COLO668 (cell line): ENCODE results near the gene ROGDI.
A peak's percentile ranks its signal among the peaks of the same experiment; 100 is the strongest.

Source experiments
- DNase-seq: peaks from one replicate; lab custom pipeline; 2025; ENCODE audit not compliant: unreplicated experiment; lab: John Stamatoyannopoulos, UW

The ROGDI gene, protein sequence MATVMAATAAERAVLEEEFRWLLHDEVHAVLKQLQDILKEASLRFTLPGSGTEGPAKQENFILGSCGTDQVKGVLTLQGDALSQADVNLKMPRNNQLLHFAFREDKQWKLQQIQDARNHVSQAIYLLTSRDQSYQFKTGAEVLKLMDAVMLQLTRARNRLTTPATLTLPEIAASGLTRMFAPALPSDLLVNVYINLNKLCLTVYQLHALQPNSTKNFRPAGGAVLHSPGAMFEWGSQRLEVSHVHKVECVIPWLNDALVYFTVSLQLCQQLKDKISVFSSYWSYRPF

DNA sequence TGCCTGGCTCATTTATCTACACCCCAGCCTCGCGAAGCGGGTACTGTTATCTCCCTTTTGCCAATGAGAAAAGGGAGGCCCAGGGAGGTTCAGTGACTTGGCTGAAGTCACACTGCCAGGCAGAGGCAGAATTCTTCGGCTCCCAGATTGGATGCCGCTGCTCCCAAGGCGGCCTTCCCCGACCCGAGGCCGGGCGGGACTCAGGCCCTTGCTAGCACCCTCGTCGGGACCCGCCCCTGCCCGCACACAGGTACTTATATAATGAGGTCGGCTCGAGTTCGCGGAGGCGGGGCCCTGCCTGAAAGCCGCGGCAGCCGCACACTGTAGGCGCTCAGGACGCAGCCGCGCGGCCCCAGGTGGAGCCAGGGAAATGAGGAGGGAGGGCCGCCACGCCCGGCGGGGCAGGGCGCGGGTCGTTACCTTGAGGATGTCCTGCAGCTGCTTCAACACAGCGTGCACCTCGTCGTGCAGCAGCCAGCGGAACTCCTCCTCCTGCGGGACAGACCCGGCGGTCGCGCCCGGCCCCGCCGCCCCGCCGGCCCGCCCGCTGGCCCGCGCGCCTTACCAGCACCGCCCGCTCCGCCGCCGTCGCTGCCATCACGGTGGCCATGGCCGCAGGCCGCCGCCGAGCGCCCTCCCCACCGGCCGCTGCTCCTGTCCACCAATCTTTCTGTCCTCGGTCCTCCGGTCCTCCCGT is at the start of gene ROGDI:
Gene ROGDI, minus strand, starts transcription at position 672 of the 697 bp plus-strand sequence. Its CDS starts 62 bp downstream, at position 610.
- peak; percentile 95 for DNase-seq

DNA sequence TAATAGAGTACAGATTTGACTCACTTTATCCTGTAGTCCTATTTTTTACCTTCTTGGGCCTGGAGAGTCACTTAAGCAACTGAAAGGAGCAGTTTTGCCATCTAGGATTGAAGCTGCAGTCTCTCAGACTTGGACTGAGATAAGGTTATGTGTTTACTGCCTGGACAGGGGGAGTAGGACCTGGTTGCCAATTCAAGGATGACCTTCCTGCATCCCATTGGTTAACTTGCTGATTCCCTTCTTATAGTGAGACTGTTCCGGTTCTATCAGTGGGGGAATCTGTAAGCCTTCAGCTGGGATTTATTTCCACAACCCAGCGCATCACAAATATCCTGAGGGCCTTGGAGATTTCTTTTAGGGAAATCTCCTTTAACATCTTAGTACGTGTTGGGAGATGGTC is 47.8 kb upstream of the ROGDI start:
- no peak for DNase-seq

DNA sequence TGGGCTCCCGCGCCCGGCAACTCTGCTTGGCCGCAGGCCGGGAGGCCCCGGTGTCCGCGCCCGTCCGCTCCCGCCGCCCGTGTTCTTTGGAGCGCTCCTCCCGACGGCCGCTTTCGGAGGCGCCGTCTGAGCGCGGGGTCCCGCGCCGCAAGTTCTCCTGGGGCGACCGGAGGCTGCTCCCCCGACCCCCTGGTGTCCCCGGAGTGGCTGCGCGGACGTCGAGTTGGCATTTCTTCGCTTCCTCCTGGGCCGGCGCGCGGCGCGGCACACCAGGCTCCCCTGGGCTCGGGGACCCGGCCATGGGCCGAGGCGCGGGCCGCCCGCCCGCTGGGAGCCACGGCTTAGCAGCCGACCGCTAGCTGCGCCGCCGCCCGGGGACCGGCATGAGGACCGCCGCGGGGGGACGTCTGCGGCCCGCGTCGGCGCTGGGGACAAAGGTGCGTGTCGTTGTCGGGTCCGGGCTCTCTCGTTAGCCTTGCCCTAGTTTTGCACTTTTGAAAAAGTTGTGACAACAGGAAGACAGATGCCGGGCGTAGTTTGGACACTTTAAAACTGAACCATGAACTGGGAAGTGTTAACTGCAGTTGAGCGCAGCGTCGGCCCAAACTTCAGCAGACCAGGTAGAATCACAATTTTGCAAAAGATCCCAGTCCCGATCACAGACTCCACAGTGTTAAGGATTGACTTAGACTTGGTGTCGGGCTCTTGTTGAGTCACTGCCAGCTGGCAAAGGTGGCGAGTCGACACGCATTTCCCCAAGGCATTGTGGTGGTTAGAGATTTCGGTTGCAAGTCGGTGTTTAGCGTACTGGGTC is 45.5 kb upstream of the ROGDI start:
- peak; percentile 59 for DNase-seq

DNA sequence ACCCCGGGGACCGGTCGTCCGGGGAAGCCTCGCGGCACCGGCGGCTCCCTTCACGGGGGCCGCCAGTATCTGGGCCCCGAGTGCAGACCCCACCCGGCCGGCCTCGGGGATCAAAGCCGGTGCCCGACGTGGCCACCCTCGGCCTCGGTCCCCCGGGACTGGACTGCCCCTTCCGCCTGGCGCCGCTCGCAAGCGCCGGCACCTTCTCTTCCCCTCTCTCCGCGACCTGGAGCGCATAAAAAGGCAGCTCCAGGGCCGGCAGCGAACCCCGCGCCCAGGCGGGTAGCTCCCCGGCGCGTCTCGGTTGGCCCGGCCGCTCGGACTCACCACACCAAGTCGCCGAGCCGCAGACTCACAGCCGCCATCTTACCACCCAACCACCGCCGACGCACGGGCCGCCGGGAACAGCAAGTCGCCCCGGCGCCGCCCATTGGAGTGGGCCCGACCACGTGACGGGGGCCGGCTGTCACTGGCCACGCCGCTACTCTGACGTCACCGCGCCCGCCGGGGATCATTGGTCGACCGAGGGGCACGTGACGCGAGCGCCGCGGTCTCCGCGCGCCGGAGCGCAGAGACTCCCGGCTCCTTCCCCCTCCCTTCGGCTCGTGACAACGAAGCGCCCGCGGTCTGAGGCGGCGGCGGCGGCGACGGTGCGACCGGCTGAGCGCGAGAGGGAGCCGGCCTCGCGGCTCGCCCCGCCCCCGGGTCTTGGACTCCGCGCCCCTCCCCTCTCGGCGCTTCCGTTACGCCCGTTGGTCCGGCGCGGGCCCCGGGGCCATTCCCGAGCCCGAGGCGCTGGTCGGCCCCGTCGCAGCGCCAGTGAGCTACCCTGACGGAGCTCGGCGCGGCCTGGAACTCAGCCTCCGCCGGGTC is 44.7 kb upstream of the ROGDI start, which contains the start of the genes GLYR1 and UBN1:
Gene GLYR1, minus strand, starts transcription at position 388 of the 873 bp plus-strand sequence. Its CDS starts 23 bp downstream, at position 365.
Gene UBN1, plus strand, starts transcription at position 581 of the 873 bp plus-strand sequence. CDS start 5,437 bp downstream, outside the sequence.
- DNase-seq: peak; percentile 99

DNA sequence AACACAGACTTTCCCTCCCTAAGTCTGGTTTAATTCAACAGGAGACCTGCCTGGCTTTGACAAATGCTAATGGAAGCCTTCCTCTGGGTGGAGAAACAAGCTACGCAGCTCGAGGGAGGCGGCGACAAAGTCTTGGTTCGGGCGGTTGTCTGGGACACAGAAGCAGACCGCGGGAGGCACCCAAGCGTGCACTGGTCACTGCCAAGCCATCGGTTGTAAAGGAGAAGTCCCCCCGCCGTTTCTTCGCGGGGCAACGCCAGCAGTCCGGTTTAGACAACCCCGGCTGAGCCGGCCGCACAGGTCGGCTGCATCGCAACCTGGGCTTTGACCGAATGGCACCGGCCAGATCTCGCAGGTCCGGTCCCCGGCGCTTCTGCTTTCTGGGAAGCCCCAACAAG is 44.1 kb upstream of the ROGDI start:
- peak; percentile 31 for DNase-seq

DNA sequence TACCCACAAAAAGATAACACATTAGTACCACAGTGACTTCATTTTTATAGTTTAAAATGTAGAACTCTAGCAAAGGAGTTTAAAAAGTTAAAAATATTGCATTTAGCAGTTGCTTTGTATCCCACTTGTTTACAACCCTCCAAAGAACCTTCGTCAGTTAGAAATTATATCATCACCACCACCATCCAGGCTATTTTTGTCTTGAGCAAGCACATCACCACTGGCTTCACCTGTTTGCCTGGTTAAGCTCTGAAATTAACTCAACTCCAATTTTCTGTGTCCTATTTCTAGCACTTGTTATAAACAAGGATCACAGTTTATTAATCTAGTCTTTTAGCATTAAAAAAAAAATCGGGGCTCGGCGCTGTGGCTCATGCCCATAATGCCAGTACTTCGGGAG is 38.6 kb upstream of the ROGDI start:
- DNase-seq: no peak

DNA sequence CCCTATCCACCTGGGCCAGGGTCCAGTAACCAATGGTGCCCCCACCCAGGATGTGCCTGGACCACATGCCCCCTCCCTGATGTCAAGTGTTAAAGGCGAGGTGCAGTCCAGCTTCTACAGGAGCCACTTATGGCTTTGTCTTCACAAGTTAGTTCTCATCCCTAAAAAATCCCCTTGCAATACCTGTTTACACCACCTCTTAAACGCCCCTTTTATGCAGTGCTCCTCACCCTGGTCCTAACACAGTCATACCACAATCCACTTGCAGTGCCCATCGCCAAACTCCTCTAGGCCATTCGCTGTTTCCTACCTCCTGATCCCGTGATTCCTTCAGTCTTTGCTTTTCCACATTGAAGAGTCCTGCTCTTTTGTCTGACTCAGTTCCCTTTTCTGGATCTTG is 37.5 kb upstream of the ROGDI start:
- DNase-seq: no peak

DNA sequence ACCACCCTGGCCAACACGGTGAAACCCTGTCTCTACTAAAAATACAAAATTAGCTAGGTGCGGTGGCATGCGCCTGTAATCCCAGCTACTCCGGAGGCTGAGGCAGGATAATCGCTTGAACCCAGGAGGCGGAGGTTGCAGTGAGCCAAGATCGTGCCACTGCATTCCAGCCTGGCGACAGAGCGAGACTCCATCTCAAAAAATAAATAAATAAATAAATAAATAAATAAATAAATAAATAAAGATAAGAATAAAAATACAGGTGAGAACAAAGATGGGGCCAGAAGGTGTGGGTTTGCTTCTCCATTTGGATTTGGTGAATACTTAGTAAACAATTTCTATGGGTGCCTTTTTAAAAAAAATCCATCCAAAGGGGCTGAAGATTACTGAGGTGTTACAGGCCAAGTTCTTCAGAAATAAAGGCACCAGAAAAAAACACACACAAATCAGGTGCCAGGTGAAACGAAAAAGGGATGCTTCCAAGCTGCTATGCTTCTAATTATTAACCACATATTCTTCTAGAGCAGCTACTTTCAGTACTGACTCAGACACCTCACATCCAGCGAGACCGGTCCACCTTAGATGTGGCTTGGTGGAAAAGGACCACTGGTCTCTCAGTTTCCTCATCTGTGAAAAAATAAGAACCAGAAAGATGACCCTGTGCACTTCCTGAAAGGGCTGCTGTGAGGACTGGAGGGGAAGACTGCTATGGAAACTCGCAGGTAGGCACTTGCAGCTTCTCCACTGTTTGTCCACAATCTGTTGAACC is 35.5 kb upstream of the ROGDI start:
- no peak for DNase-seq

DNA sequence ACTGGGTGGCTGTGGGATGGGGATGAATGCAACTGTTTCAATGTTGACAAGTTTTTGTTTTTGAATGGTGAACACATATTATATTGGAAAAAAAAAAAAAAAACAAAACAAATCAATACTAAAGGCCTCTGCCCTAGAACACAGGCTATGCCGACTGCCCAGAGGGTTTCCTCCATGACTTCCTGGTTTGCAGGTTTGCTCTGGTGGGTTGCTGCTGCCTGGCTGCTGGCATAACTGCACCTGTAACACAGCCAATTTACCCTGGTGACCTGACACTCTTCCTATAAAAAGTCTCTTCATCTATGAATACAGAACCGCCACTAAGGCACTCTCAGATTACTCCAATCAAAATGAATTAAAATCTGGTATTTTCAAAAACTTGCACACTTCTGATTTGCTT is 34.3 kb upstream of the ROGDI start:
- DNase-seq: no peak

DNA sequence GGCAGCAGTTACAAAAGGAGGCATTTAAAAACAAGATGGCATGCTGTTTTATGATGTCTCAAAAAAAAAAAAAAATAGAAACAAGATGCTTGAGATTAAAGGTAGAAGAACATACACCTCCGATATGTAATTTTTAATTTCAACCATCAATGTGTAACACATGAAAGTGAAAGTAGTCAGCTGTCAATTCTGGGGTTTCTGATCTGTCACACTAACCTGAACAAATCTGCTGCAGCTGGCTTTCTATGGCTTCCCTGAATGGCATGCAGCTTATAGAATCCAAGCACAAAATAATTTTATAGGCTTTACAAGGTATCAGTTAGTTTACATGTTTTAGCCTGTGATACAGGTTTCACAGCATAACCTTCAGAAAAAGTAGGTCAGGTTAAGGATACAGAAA is 31.2 kb upstream of the ROGDI start:
- no peak for DNase-seq

DNA sequence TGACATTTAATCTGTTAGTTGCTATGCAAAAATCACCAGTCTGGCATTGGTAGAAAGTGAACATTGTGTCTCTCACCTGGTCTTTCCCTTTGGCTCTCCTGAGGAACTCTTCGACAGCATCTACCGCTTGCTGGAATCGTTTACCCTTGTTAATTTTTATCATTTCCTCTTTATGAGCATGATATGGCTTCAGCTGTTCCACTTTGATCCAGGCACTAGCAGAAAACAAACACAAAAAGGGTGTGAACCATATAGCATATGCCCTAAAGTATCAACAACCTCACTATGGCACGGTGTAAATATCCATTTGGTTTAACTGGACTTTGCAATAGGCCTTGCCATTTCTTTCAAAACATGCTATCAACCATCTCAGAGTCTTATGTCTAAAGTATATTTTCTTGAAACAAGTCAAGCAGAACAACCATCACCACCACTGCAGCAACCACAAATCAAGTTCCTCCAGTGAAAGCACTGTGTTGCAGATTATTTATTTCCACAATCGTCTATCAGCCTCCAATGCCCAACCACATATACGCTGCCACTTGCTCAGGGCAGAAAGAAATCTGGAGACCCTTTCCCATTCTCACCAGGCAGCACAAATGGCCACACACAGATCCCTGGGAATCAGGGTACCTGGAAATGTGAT is 30.4 kb upstream of the ROGDI start:
- DNase-seq: no peak

DNA sequence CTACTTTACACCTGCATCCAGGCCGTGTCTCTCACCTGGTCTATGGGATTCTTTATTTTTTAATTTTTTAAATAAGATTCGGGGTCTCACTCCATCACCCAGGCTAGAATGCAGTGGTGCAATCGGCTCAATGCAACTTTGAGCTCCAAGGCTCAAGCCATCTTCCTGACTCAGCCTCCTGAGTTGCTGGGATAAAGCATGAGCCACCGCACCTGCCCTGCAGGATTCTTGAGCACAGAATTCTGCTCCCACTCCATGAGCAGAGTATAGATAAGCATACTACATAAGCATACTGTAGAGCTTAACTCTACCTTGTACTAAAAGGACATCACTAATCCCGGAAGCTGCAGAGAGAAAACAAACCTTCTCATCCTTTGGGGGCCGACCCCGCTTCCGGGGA is 29.2 kb upstream of the ROGDI start:
- DNase-seq: no peak

DNA sequence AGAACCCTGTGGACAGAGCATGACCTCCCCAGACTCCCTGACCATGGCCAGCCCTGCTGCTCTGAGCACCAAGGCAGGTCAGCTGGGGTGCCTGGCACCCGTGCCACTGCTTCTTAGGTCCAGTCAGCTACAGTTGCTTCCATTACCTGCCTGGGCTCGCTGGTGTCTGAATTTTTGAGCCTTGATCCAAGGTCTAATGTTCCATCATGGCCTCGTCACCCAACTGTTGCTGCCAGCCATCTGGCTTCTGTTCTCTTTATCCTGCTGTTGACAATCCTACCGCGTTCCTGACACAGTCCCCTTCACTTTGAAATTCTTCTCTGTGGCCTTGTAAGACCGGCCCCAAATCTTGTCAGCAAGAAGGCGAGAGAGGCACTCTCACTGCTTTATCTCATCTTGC is 28.0 kb upstream of the ROGDI start:
- DNase-seq: no peak

DNA sequence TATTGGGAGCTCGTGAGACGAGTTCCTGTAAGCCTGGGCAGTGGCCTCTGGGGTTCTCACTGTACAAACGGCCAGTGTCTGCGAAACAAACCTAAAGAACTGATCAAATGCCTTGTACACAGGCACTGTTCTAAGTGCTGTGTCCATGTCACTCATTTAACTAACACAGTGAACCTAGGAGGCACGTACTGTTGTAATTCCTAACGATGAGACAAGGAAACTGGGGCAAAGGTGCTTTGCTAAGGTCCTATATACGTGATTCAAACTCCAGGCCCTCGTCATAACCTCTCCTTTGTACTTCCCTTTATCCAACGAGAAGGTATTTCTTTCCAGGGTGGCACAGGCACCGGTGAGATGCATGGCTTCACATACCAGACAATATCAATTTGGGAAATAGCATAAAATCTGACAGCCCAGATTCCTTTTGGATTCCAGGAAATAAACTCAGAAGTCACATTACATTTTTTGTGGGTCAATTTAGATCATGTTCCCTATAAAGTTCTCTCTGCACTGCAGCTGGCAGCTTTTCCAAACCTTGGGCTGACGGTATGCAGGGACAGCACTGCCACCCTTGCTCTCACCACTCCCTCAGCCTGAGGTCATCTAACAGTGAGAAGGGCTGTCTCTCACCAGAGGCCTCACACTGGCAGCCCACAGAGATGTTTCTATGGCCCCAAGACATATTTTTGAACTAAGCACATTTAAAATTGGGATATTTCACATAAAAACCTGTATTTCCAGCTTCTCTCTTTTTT is 26.3 kb upstream of the ROGDI start:
- no peak for DNase-seq

DNA sequence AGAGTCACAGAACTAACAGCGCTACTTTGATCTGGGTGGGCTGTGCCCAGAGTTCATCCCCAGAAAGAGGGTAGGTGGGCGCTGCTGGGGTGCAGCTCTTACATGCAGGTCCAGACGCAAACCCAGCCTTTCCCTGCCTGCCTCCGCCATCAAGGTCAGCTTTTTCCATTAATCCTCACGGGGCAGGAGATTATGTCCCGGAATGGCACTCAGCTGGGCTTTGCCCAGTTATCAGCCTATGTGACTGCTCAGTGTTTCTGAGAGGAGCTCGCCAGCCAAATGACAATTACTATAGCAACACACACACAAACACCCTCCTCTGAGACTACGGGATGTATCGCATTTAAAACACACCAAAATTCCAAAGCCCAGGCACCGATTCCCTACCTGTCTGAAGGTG is 24.5 kb upstream of the ROGDI start:
- no peak for DNase-seq

DNA sequence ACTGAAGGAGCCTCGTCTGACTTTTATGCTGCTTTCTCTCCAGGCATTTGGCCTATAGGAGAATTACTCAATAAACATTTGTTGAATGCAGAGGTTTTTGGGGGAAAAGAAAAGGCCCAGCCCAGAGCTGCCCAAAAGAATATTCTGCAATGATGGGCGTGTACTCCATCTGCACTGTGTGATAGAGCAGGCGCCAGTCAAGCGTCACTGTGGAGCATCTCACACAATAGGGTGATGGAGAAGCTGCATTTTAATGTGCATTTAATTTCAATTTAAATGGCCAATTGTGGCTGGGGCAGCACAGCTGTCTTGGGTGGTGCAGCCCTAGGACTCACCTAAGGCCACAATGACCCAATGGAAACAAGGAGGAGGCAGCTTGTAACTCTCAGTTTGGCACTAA is 24.1 kb upstream of the ROGDI start:
- DNase-seq: no peak

DNA sequence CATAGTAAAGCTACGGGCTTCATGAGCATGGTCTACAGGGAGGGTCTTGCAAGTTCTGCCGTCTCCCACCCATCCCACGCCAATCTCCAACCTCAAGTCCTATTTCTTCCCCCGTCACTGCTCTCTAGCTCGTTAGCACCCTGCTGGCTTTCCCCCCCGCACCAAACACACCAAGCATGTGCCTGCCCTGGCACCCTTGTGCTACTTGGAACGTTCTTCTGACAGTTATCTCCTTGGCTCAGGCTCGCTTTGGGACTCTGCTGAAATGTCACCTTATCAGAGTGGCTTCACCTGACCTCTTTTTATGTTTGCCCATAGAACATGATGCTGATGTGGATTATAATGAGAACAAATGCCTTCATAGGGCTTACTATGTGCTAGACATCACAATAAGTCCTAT is 22.8 kb upstream of the ROGDI start:
- no peak for DNase-seq

DNA sequence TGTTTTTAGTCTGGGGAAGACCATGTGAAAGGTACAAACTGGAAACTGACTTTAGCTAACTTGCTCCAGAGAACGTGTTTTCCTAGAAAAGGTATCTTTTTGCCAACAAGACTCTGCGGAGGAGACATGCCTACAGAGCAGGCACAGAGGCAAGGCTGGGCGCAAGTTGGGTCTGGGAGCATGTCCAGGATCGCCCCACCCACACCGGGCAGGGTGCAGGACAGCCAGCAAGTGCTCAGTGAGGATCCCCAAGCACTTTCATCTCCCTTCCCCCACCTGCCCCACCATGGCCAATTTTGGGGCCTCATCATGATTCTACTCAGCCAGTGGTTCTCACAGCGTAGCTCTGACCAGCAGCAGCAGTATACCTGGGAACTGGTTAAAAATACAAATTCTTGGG is 18.2 kb upstream of the ROGDI start:
- DNase-seq: no peak
